ENCODE data around the gene LINS1.
A peak's percentile ranks its signal among the peaks of the same experiment; 100 is the strongest.

The LINS1 gene

GRCh38 chr15:100612539-100612938, 10.6 kb upstream of the LINS1 start:
- Histone ChIP-seq H3K9me3 (ENCODE audit: control insufficient read depth, low read length) (no peaks in the 10 kb centered on the region), H3K36me3 (ENCODE audit: control insufficient read depth, insufficient read depth, low read length) (peaks cover 62% of the 10 kb centered on the region), H3K4me3 (ENCODE audit: insufficient read depth, low read depth, low read length, poor library complexity, severe bottlenecking) (no peak overlapping the region), H3K27me3 (replicated peaks; ENCODE audit: control insufficient read depth, insufficient read depth, low read length, poor library complexity, severe bottlenecking) (no peaks in the 10 kb centered on the region), H3K4me1 (ENCODE audit: control insufficient read depth, insufficient read depth, low read length, poor library complexity, severe bottlenecking) (no peaks in the 10 kb centered on the region), H3K27ac (ENCODE audit: insufficient read depth, low read length, poor library complexity, severe bottlenecking) (no peak overlapping the region)
- DNase-seq: no peak

DNA sequence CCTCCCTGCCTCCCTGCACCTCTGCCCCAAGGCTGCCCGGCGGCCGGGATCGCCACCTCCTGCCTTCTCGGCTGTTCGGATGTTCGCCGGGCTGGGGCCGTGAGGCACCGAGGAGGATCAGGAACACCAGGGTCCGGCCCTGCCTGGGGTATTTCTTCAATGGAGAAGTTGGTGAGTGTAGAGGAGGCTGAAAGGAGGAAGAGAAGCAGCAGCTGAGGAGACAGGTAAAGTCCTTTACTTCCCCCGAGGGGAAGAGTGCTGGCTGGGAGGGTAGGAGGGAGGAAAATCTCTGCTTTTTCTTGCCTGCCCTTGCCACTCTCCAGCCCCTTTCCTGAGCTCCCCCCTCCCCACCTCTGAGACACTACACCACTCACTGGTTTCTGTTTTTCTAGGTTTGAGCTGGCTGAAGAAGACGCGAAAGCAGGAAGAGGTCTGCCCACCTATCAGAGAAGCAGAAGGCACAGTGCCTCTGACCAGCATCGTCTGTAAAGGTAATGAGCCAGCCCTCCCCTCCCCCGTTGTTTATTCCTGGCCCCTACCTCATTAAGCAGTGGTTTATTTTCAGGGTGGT, 924 bp upstream of the LINS1 start:
- DNase-seq: peak in 2 of 3 donors; percentile 1 to 11
- Histone ChIP-seq H3K4me3 (ENCODE audit: insufficient read depth, low read depth, low read length, poor library complexity, severe bottlenecking) (peak overlapping the region; percentile 91), H3K27ac (ENCODE audit: insufficient read depth, low read length, poor library complexity, severe bottlenecking) (peak overlapping the region; percentile 78), H3K36me3 (ENCODE audit: control insufficient read depth, insufficient read depth, low read length) (peaks cover 7% of the 10 kb centered on the region), H3K4me1 (ENCODE audit: control insufficient read depth, insufficient read depth, low read length, poor library complexity, severe bottlenecking) (peaks cover 30% of the 10 kb centered on the region), H3K27me3 (replicated peaks; ENCODE audit: control insufficient read depth, insufficient read depth, low read length, poor library complexity, severe bottlenecking) (no peaks in the 10 kb centered on the region), H3K9me3 (ENCODE audit: control insufficient read depth, low read length) (no peaks in the 10 kb centered on the region)

- Histone ChIP-seq H3K4me1 (ENCODE audit: control insufficient read depth, insufficient read depth, low read length, poor library complexity, severe bottlenecking) (peaks cover 39% of the 10 kb centered on the region), H3K4me3 (ENCODE audit: insufficient read depth, low read depth, low read length, poor library complexity, severe bottlenecking) (peak overlapping the region; percentile 94), H3K27ac (ENCODE audit: insufficient read depth, low read length, poor library complexity, severe bottlenecking) (peak overlapping the region; percentile 91), H3K27me3 (replicated peaks; ENCODE audit: control insufficient read depth, insufficient read depth, low read length, poor library complexity, severe bottlenecking) (no peaks in the 10 kb centered on the region), H3K36me3 (ENCODE audit: control insufficient read depth, insufficient read depth, low read length) (peaks cover 3% of the 10 kb centered on the region), H3K9me3 (ENCODE audit: control insufficient read depth, low read length) (no peaks in the 10 kb centered on the region)
- no peak for DNase-seq
These were observed 344 bp downstream of the LINS1 start for GRCh38 chr15:100601617-100602063.

GRCh38 chr15:100601163-100601562, 821 bp downstream of the LINS1 start:
- no peaks in the 10 kb centered on the region for H3K27me3 ChIP-seq (replicated peaks; ENCODE audit: control insufficient read depth, insufficient read depth, low read length, poor library complexity, severe bottlenecking)
- H3K36me3 ChIP-seq (ENCODE audit: control insufficient read depth, insufficient read depth, low read length): peaks cover 3% of the 10 kb centered on the region
- H3K9me3 ChIP-seq (ENCODE audit: control insufficient read depth, low read length): no peaks in the 10 kb centered on the region
- H3K4me3 ChIP-seq (ENCODE audit: insufficient read depth, low read depth, low read length, poor library complexity, severe bottlenecking): peak overlapping the region; percentile 94
- peak; percentile 31 to 41 (median 41) for DNase-seq
- peaks cover 44% of the 10 kb centered on the region for H3K4me1 ChIP-seq (ENCODE audit: control insufficient read depth, insufficient read depth, low read length, poor library complexity, severe bottlenecking)
- H3K27ac ChIP-seq (ENCODE audit: insufficient read depth, low read length, poor library complexity, severe bottlenecking): peak overlapping the region; percentile 91

GRCh38 chr15:100598655-100599054, 3.3 kb downstream of the LINS1 start:
- DNase-seq: no peak
- H3K27me3 ChIP-seq (replicated peaks; ENCODE audit: control insufficient read depth, insufficient read depth, low read length, poor library complexity, severe bottlenecking): no peaks in the 10 kb centered on the region
- H3K9me3 ChIP-seq (ENCODE audit: control insufficient read depth, low read length): no peaks in the 10 kb centered on the region
- H3K27ac ChIP-seq (ENCODE audit: insufficient read depth, low read length, poor library complexity, severe bottlenecking): peak overlapping the region; percentile 83
- H3K4me3 ChIP-seq (ENCODE audit: insufficient read depth, low read depth, low read length, poor library complexity, severe bottlenecking): no peak overlapping the region
- H3K36me3 ChIP-seq (ENCODE audit: control insufficient read depth, insufficient read depth, low read length): no peaks in the 10 kb centered on the region
- H3K4me1 ChIP-seq (ENCODE audit: control insufficient read depth, insufficient read depth, low read length, poor library complexity, severe bottlenecking): peaks cover 62% of the 10 kb centered on the region

- no peaks in the 10 kb centered on the region for H3K27me3 ChIP-seq (replicated peaks; ENCODE audit: control insufficient read depth, insufficient read depth, low read length, poor library complexity, severe bottlenecking)
- H3K4me1 ChIP-seq (ENCODE audit: control insufficient read depth, insufficient read depth, low read length, poor library complexity, severe bottlenecking): peaks cover 56% of the 10 kb centered on the region
- peak overlapping the region; percentile 33 for H3K4me3 ChIP-seq (ENCODE audit: insufficient read depth, low read depth, low read length, poor library complexity, severe bottlenecking)
- H3K36me3 ChIP-seq (ENCODE audit: control insufficient read depth, insufficient read depth, low read length): no peaks in the 10 kb centered on the region
- DNase-seq: no peak
- H3K9me3 ChIP-seq (ENCODE audit: control insufficient read depth, low read length): no peaks in the 10 kb centered on the region
- H3K27ac ChIP-seq (ENCODE audit: insufficient read depth, low read length, poor library complexity, severe bottlenecking): peak overlapping the region; percentile 83
These were observed 4.1 kb downstream of the LINS1 start for GRCh38 chr15:100597862-100598261.

DNA sequence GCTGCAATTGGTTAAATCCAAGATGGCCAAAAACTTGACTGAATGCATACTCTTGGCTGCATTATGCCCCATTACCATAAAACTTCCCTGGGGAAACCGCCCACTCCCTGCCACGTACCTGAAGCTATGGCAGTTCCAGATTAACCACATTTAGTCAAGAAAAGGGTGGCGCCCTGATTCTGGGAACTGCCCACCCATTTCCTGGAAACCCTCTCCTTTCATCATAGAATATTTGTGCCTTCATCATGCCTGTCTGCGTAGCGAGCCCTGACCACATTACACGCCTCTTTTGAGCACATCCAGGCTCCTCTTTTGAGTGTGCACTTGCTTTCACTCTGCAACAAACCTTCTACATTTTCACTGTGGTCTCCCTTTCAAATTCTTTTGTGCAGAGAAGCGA, 5.2 kb downstream of the LINS1 start:
- Histone ChIP-seq H3K4me3 (ENCODE audit: insufficient read depth, low read depth, low read length, poor library complexity, severe bottlenecking) (peak overlapping the region; percentile 33), H3K27ac (ENCODE audit: insufficient read depth, low read length, poor library complexity, severe bottlenecking) (peak overlapping the region; percentile 83)
- DNase-seq: peak; percentile 82 to 90 (median 89)

DNA sequence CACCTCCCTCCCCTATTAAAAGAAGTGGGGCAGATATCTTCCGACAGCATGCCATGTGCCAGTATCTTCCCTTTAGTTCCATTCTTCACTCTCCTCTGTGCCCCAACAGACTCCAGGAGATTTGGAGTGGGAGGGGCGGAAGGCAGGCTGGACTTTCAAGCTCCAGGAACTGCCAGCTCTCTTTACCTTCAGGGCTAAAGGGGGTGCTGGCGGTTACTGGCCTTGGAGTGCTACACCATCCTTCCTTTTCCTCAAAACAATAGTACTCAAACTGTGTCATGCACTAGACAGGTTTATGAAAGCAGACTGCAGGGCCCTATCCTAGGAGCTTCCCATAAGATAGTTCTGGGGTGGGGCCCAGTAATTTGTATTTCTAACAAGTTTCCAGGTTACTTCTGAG, 6.0 kb downstream of the LINS1 start:
- no peak for DNase-seq
- H3K4me1 ChIP-seq (ENCODE audit: control insufficient read depth, insufficient read depth, low read length, poor library complexity, severe bottlenecking): peaks cover 61% of the 10 kb centered on the region
- H3K27me3 ChIP-seq (replicated peaks; ENCODE audit: control insufficient read depth, insufficient read depth, low read length, poor library complexity, severe bottlenecking): no peaks in the 10 kb centered on the region
- no peaks in the 10 kb centered on the region for H3K36me3 ChIP-seq (ENCODE audit: control insufficient read depth, insufficient read depth, low read length)
- no peaks in the 10 kb centered on the region for H3K9me3 ChIP-seq (ENCODE audit: control insufficient read depth, low read length)
- H3K4me3 ChIP-seq (ENCODE audit: insufficient read depth, low read depth, low read length, poor library complexity, severe bottlenecking): peak overlapping the region; percentile 33
- peak overlapping the region; percentile 83 for H3K27ac ChIP-seq (ENCODE audit: insufficient read depth, low read length, poor library complexity, severe bottlenecking)

More for the DNA sequence above, 5.2 kb downstream of the LINS1 start:
- no peaks in the 10 kb centered on the region for H3K9me3 ChIP-seq (ENCODE audit: control insufficient read depth, low read length)
- no peaks in the 10 kb centered on the region for H3K36me3 ChIP-seq (ENCODE audit: control insufficient read depth, insufficient read depth, low read length)
- no peaks in the 10 kb centered on the region for H3K27me3 ChIP-seq (replicated peaks; ENCODE audit: control insufficient read depth, insufficient read depth, low read length, poor library complexity, severe bottlenecking)
- H3K4me1 ChIP-seq (ENCODE audit: control insufficient read depth, insufficient read depth, low read length, poor library complexity, severe bottlenecking): peaks cover 62% of the 10 kb centered on the region

GRCh38 chr15:100593431-100593830, 8.6 kb downstream of the LINS1 start:
- peaks cover 50% of the 10 kb centered on the region for H3K4me1 ChIP-seq (ENCODE audit: control insufficient read depth, insufficient read depth, low read length, poor library complexity, severe bottlenecking)
- peaks cover 10% of the 10 kb centered on the region for H3K9me3 ChIP-seq (ENCODE audit: control insufficient read depth, low read length)
- H3K36me3 ChIP-seq (ENCODE audit: control insufficient read depth, insufficient read depth, low read length): no peaks in the 10 kb centered on the region
- DNase-seq: no peak
- H3K4me3 ChIP-seq (ENCODE audit: insufficient read depth, low read depth, low read length, poor library complexity, severe bottlenecking): no peak overlapping the region
- H3K27ac ChIP-seq (ENCODE audit: insufficient read depth, low read length, poor library complexity, severe bottlenecking): no peak overlapping the region
- H3K27me3 ChIP-seq (replicated peaks; ENCODE audit: control insufficient read depth, insufficient read depth, low read length, poor library complexity, severe bottlenecking): no peaks in the 10 kb centered on the region

- H3K4me3 ChIP-seq (ENCODE audit: insufficient read depth, low read depth, low read length, poor library complexity, severe bottlenecking): no peak overlapping the region
- no peak overlapping the region for H3K27ac ChIP-seq (ENCODE audit: insufficient read depth, low read length, poor library complexity, severe bottlenecking)
- DNase-seq: no peak
- H3K9me3 ChIP-seq (ENCODE audit: control insufficient read depth, low read length): peaks cover 10% of the 10 kb centered on the region
- no peaks in the 10 kb centered on the region for H3K27me3 ChIP-seq (replicated peaks; ENCODE audit: control insufficient read depth, insufficient read depth, low read length, poor library complexity, severe bottlenecking)
- peaks cover 44% of the 10 kb centered on the region for H3K4me1 ChIP-seq (ENCODE audit: control insufficient read depth, insufficient read depth, low read length, poor library complexity, severe bottlenecking)
- no peaks in the 10 kb centered on the region for H3K36me3 ChIP-seq (ENCODE audit: control insufficient read depth, insufficient read depth, low read length)
These were observed 9.1 kb downstream of the LINS1 start for GRCh38 chr15:100592898-100593297.
